ENCODE results near the gene MYOZ2. TPM values are rescaled to one million over a fixed set of nuclear protein-coding genes. Genes with fewer than 3 reads are reported as not detected.

The MYOZ2 gene
- polyA plus RNA-seq, 1 experiment = 0.10 TPM

DNA sequence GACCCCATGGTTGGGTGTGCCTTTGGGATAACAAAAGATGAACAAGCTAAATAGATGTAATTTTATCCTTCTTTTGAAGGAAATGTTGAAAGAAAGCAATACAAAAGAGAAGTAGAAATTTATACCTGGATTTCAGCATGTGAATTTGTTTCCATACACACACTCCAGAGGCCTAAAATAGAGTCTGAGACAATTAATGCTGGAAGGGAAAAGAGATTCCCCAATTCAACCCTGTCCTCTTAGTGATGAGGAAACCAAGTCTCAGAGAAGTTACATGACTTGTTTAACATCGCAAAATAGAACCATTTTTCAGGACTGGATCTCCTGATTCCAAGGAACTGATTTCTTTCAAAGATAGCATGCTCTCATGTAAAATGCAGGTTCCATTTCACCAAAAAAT, 37.3 kb upstream of the MYOZ2 start:
- no peak overlapping the region for H3K27ac ChIP-seq (ENCODE audit: low read depth, low read length)
- POLR2A ChIA-PET = no interaction called here
- CTCF ChIA-PET = interaction anchor here (1.5 kb wide), 1 partner anchor 11 kb away, joined by 5 read pairs; no protein-coding TSS in a partner anchor
- H3K9me3 ChIP-seq (ENCODE audit: control insufficient read depth, insufficient read depth, low read length) = no peaks in the 10 kb centered on the region
- H3K27me3 ChIP-seq (ENCODE audit: control insufficient read depth, insufficient read depth, low read length) = no peaks in the 10 kb centered on the region
- TF ChIP-seq, protein P1, sequence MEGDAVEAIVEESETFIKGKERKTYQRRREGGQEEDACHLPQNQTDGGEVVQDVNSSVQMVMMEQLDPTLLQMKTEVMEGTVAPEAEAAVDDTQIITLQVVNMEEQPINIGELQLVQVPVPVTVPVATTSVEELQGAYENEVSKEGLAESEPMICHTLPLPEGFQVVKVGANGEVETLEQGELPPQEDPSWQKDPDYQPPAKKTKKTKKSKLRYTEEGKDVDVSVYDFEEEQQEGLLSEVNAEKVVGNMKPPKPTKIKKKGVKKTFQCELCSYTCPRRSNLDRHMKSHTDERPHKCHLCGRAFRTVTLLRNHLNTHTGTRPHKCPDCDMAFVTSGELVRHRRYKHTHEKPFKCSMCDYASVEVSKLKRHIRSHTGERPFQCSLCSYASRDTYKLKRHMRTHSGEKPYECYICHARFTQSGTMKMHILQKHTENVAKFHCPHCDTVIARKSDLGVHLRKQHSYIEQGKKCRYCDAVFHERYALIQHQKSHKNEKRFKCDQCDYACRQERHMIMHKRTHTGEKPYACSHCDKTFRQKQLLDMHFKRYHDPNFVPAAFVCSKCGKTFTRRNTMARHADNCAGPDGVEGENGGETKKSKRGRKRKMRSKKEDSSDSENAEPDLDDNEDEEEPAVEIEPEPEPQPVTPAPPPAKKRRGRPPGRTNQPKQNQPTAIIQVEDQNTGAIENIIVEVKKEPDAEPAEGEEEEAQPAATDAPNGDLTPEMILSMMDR (IDR thresholded peaks at IDR 0.05; ENCODE audit: low read depth, low read length) = no peak
- no peak for DNase-seq (ENCODE audit: low read depth, low spot score)
- no peak overlapping the region for H3K4me3 ChIP-seq (ENCODE audit: low read depth, low read length)

DNA sequence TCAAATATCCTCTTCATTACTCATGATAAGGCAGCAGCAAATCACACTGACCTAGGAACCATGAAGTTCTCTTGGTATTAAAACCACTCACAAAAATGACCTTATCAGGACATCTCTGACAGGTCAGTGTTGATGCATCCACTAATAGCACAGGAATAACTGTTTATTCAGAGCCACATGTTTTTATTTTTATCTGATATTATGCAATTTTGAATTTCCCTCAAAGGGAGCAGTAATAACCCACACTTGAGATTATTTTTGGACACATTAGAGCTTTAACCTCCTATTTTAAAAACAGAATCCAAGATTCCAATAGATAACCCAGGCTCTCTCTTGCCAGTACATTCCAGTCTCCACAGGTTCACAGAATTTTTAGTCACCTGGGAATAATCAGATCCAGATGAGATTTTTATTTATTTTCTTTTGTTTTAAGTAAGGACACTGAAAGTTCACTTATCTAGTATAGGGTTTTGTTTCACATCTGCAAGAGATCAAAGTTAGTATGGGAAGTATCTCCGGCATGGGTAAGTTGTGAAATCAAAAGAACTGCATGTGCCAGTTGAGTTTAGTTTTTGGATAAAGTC, 36.3 kb upstream of the MYOZ2 start:
- Histone ChIP-seq H3K4me3 (ENCODE audit: low read depth, low read length) (no peak overlapping the region), H3K27me3 (ENCODE audit: control insufficient read depth, insufficient read depth, low read length) (no peaks in the 10 kb centered on the region), H3K27ac (ENCODE audit: low read depth, low read length) (no peak overlapping the region), H3K9me3 (ENCODE audit: control insufficient read depth, insufficient read depth, low read length) (no peaks in the 10 kb centered on the region)
- TF ChIP-seq, protein P1 (IDR thresholded peaks at IDR 0.05; ENCODE audit: low read depth, low read length) = no peak
- CTCF ChIA-PET = interaction anchor here (2.0 kb wide), 1 partner anchor 12 kb away, joined by 8 read pairs; no protein-coding TSS in a partner anchor
- peak; percentile 21 for DNase-seq (ENCODE audit: low read depth, low spot score)
- POLR2A ChIA-PET = no interaction called here

DNA sequence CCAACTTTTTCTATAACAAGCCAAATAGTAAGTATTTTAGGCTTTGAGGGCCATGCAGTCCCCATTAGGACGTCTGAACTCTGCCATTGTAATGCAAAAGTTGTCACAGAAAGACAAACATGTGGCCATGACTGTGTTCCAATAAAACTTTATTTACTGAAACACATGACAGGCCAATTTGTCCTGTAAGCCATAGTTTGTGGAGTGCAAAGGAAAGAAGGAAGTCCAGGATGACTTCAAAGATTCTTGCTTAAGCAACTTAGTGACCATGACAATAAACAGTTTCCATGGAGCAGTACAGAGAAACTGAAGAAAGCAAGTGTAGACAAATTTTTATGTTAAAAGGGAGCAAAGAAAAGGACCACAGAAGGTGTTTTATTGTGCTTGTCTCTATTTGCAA, 35.0 kb upstream of the MYOZ2 start:
- Histone ChIP-seq H3K4me3 (ENCODE audit: low read depth, low read length) (no peak overlapping the region), H3K27me3 (ENCODE audit: control insufficient read depth, insufficient read depth, low read length) (no peaks in the 10 kb centered on the region), H3K9me3 (ENCODE audit: control insufficient read depth, insufficient read depth, low read length) (no peaks in the 10 kb centered on the region), H3K27ac (ENCODE audit: low read depth, low read length) (no peak overlapping the region)
- ChIA-PET CTCF (interaction anchor here (2.0 kb wide), 1 partner anchor 13 kb away, joined by 8 read pairs; no protein-coding TSS in a partner anchor), POLR2A (no interaction called here)
- TF ChIP-seq, protein P1 (IDR thresholded peaks at IDR 0.05; ENCODE audit: low read depth, low read length) = no peak
- DNase-seq (ENCODE audit: low read depth, low spot score) = no peak

DNA sequence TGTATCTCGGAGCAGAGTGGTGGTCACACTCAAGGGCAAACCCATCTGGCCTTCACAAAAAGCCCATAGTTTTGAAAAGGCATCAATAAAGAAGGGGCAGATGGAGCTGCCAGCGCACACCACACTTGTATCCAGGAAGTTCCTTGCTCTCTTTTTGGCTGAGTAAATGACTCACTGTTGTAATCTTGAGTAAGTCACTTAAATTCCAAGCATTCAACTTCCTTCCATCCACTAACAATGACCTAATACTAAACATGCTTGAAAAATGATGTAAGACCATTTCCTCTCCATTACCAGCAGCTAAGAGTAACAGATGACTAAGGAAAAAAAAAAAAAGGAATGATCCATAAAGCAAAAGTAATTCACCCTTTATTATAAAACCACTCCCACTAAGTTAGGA, 32.4 kb upstream of the MYOZ2 start:
- TF ChIP-seq, protein P1 (IDR thresholded peaks at IDR 0.05; ENCODE audit: low read depth, low read length) = no peak
- Histone ChIP-seq H3K27ac (ENCODE audit: low read depth, low read length) (peak overlapping the region; percentile 85), H3K9me3 (ENCODE audit: control insufficient read depth, insufficient read depth, low read length) (no peaks in the 10 kb centered on the region), H3K4me3 (ENCODE audit: low read depth, low read length) (no peak overlapping the region), H3K27me3 (ENCODE audit: control insufficient read depth, insufficient read depth, low read length) (no peaks in the 10 kb centered on the region)
- POLR2A ChIA-PET = interaction anchor here (0.6 to 2.0 kb wide), 4 partner anchors 10 to 512 kb away, joined by 4 to 14 read pairs (median 8); partner anchors contain the start of gene USP53
- CTCF ChIA-PET = interaction anchor here (0.8 to 1.4 kb wide), 5 partner anchors 16 to 122 kb away, joined by 3 to 4 read pairs (median 3); partner anchors contain the start of gene USP53
- DNase-seq (ENCODE audit: low read depth, low spot score) = peak; percentile 94

DNA sequence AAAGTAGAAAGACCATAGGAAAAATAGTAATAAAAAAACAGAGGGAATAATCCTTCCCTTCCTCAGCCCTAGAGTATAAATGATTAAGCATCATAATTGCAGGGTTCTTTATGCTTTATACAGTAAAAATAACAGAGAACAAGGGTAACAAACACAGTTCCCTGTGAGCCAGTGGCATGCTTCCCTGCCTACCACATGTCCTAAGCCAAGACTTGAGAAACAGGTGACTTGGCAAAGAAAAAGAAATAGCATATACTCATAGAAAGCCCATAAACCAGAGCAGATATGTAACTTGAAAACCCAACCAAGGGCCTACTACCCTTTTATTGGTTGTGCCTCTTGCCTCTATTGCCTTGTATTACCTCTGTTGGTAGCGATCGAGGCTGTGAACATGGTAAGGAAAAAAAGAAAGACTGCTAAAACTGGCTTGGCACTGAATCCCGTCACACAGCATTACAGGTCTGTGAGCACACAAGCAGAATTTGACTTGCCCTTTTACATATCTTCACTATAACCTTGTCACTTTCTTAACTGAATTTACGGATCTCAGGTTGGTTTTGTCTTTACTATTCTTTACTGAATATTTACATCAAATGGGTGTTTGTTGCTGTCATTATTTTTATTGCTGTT, 30.9 kb upstream of the MYOZ2 start:
- TF ChIP-seq, protein P1 (IDR thresholded peaks at IDR 0.05; ENCODE audit: low read depth, low read length) = no peak
- no peaks in the 10 kb centered on the region for H3K9me3 ChIP-seq (ENCODE audit: control insufficient read depth, insufficient read depth, low read length)
- H3K27ac ChIP-seq (ENCODE audit: low read depth, low read length) = no peak overlapping the region
- no peaks in the 10 kb centered on the region for H3K27me3 ChIP-seq (ENCODE audit: control insufficient read depth, insufficient read depth, low read length)
- ChIA-PET CTCF (no interaction called here), POLR2A (no interaction called here)
- H3K4me3 ChIP-seq (ENCODE audit: low read depth, low read length) = no peak overlapping the region
- DNase-seq (ENCODE audit: low read depth, low spot score) = no peak
